ENCODE measurements around the gene SLC25A20. TPM values are rescaled to one million over a fixed set of nuclear protein-coding genes. Genes with fewer than 3 reads are reported as not detected.

SLC25A20 gene
- polyA plus RNA-seq, 3 donors = 43.6 to 60.8 (median 56.1) TPM

- no peak for DNase-seq
- Mint-ChIP-seq H3K27me3 (ENCODE audit: low read depth in 3 of 3) (peaks cover 0 to 1% (median 0%) of the 10 kb centered on the region in 3 donors), H3K27ac (no peak overlapping the region), H3K4me3 (no peak overlapping the region), H3K36me3 (peaks cover 58 to 72% of the 10 kb centered on the region in 2 donors), H3K9me3 (peaks cover 0 to 4% (median 0%) of the 10 kb centered on the region in 7 donors), H3K4me1 (peaks cover 59% of the 10 kb centered on the region)
- Histone ChIP-seq H3K4me3 (replicated peaks in 1 of 3; ENCODE audit: low read depth in 2 of 3, low read length in 3 of 3) (no peak overlapping the region), H3K79me2 (ENCODE audit: insufficient read depth, low read length) (peaks cover 92% of the 10 kb centered on the region), H2AFZ (ENCODE audit: insufficient read depth, low read depth, low read length, poor library complexity, severe bottlenecking) (no peak overlapping the region), H3K4me2 (replicated peaks; ENCODE audit: extremely low read depth, low read length, poor library complexity, severe bottlenecking) (no peak overlapping the region), H3K9ac (ENCODE audit: insufficient read depth, low read length, poor library complexity, severe bottlenecking) (no peak overlapping the region), H3K4me1 (ENCODE audit: control insufficient read depth in 1 of 2, insufficient read depth in 2 of 2, low read length in 2 of 2) (peaks cover 21 to 41% of the 10 kb centered on the region in 2 donors), H3K36me3 (replicated peaks in 1 of 2; ENCODE audit: control insufficient read depth in 1 of 2, insufficient read depth in 2 of 2, low read length in 2 of 2) (peaks cover 24 to 78% of the 10 kb centered on the region in 2 donors), H3K27ac (ENCODE audit: low read depth in 1 of 2, low read length in 2 of 2) (no peak overlapping the region), H3K9me3 (replicated peaks in 1 of 2; ENCODE audit: control insufficient read depth in 1 of 2, insufficient read depth in 1 of 2, low read length in 2 of 2) (no peaks in the 10 kb centered on the region), H4K20me1 (ENCODE audit: insufficient read depth, low read length) (peaks cover 99% of the 10 kb centered on the region), H3K27me3 (ENCODE audit: control insufficient read depth in 2 of 2, insufficient read depth in 2 of 2, low read length in 2 of 2) (no peaks in the 10 kb centered on the region)
- 100% methylated on average over 1 of the region's 3 CpGs for WGBS (ENCODE audit: insufficient coverage)
- TF ChIP-seq CTCF (IDR thresholded peaks at IDR 0.05) = no peak
- intact Hi-C loops (cut with micrococcal nuclease) = no loop called here
These were observed 31.9 kb upstream of the SLC25A20 start for GRCh38 chr3:48930590-48930989.

GRCh38 chr3:48929358-48930035, 30.8 kb upstream of the SLC25A20 start:
- H3K36me3 Mint-ChIP-seq = peaks cover 58 to 75% of the 10 kb centered on the region in 2 donors
- H3K4me3 Mint-ChIP-seq = no peak overlapping the region
- peak overlapping the region in 1 of 2 donors; percentile 57 for H3K27ac ChIP-seq (ENCODE audit: low read depth in 1 of 2, low read length in 2 of 2)
- H3K9ac ChIP-seq (ENCODE audit: insufficient read depth, low read length, poor library complexity, severe bottlenecking) = no peak overlapping the region
- H4K20me1 ChIP-seq (ENCODE audit: insufficient read depth, low read length) = peaks cover 94% of the 10 kb centered on the region
- H3K9me3 ChIP-seq (replicated peaks in 1 of 2; ENCODE audit: control insufficient read depth in 1 of 2, insufficient read depth in 1 of 2, low read length in 2 of 2) = no peaks in the 10 kb centered on the region
- no peak overlapping the region for H3K4me3 ChIP-seq (replicated peaks in 1 of 3; ENCODE audit: low read depth in 2 of 3, low read length in 3 of 3)
- peaks cover 25 to 79% of the 10 kb centered on the region in 2 donors for H3K36me3 ChIP-seq (replicated peaks in 1 of 2; ENCODE audit: control insufficient read depth in 1 of 2, insufficient read depth in 2 of 2, low read length in 2 of 2)
- no peak for DNase-seq
- peaks cover 52% of the 10 kb centered on the region for H3K4me1 Mint-ChIP-seq
- intact Hi-C loops (cut with micrococcal nuclease) = loop anchor here in 1 of 2 donors (10.0 kb wide), 2 partner anchors 85 to 215 kb away; partner anchors contain the start of genes IP6K2 and PRKAR2A
- no peak overlapping the region for H3K4me2 ChIP-seq (replicated peaks; ENCODE audit: extremely low read depth, low read length, poor library complexity, severe bottlenecking)
- no peak for TF ChIP-seq CTCF (IDR thresholded peaks at IDR 0.05)
- peaks cover 0 to 1% (median 0%) of the 10 kb centered on the region in 3 donors for H3K27me3 Mint-ChIP-seq (ENCODE audit: low read depth in 3 of 3)
- peaks cover 0 to 4% (median 0%) of the 10 kb centered on the region in 7 donors for H3K9me3 Mint-ChIP-seq
- WGBS (ENCODE audit: insufficient coverage) = 80% methylated on average over 3 of the region's 3 CpGs
- no peak overlapping the region for H2AFZ ChIP-seq (ENCODE audit: insufficient read depth, low read depth, low read length, poor library complexity, severe bottlenecking)
- H3K27ac Mint-ChIP-seq = peak overlapping the region in 5 of 7 donors; percentile 38 to 79 (median 65)
- H3K27me3 ChIP-seq (ENCODE audit: control insufficient read depth in 2 of 2, insufficient read depth in 2 of 2, low read length in 2 of 2) = no peaks in the 10 kb centered on the region
- H3K4me1 ChIP-seq (ENCODE audit: control insufficient read depth in 1 of 2, insufficient read depth in 2 of 2, low read length in 2 of 2) = peaks cover 17 to 34% of the 10 kb centered on the region in 2 donors
- peaks cover 98% of the 10 kb centered on the region for H3K79me2 ChIP-seq (ENCODE audit: insufficient read depth, low read length)

Data from CD14-positive monocyte (primary cell).